T-helper 2 cell treated with Interferon-gamma antibody and Interleukin-4, amounts not matched to agents 100 ng/mL and 5 ng/mL, for 36 hours (primary cell): ENCODE measurements around the gene VPS52. TPM values are rescaled to one million over a fixed set of nuclear protein-coding genes. Genes with fewer than 3 reads are reported as not detected.

Experiments
- intact Hi-C: fragments of 100-400 bp; cut with micrococcal nuclease; formaldehyde crosslinking; loops from one replicate; pipeline ENCODE4 v1.15.1; 2023
- total RNA-seq: library from RNA; stranded (reverse); gene quantifications from 2 replicates; pipeline ENCODE4 v1.2.3, GENCODE V29; 2022

VPS52 gene, protein sequence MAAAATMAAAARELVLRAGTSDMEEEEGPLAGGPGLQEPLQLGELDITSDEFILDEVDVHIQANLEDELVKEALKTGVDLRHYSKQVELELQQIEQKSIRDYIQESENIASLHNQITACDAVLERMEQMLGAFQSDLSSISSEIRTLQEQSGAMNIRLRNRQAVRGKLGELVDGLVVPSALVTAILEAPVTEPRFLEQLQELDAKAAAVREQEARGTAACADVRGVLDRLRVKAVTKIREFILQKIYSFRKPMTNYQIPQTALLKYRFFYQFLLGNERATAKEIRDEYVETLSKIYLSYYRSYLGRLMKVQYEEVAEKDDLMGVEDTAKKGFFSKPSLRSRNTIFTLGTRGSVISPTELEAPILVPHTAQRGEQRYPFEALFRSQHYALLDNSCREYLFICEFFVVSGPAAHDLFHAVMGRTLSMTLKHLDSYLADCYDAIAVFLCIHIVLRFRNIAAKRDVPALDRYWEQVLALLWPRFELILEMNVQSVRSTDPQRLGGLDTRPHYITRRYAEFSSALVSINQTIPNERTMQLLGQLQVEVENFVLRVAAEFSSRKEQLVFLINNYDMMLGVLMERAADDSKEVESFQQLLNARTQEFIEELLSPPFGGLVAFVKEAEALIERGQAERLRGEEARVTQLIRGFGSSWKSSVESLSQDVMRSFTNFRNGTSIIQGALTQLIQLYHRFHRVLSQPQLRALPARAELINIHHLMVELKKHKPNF
- 65.8 and 68.3 TPM in 2 replicates for total RNA-seq

DNA sequence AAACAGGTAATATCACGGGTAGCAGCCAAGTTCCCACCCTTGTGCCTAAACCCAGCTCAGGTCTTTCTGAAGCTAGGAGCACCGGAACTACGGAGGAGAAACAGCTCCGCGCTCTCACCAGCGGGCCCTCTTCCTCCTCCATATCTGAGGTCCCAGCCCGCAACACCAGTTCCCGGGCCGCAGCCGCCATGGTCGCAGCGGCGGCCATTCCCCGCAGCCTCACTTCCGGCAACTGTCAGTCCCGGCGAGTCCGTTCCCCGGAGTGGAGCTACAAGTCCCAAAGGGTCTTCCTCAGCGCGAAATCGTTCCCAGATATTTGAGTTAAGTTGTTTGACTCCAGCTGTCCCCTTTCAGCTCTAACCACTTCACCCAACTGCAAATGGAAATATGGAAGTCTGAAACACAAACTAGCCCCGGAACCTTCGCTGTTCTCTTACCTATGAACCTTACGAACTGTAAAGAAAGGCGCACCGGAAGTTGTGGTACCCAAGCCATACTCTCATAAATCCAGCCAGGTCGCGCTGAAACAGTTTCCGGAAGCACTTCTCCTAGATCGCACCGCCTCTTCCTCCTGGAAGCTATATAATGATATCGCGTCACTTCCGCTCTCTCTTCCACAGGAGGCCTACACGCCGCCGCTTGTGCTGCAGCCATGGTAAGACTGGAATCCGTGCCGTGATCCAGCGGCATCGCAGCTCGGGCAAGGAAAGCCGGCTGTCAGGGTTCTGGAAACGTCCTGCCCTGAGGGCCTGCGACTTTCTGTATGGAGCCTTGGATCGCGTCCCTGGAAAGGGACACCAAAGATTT is at the start of gene VPS52, which contains the start of gene RPS18:
VPS52 (minus strand) TSS at position 409 of the 807 bp plus-strand sequence; CDS start at position 208, 201 bp downstream.
RPS18 (plus strand) TSS at position 608 of the 807 bp plus-strand sequence; CDS start at position 653, 45 bp downstream.
- intact Hi-C loops, result loop anchor here (1.0 to 5.0 kb wide), 6 partner anchors 18 to 141 kb away; partner anchors contain the start of genes PFDN6, PHF1, RXRB and SLC39A7

DNA sequence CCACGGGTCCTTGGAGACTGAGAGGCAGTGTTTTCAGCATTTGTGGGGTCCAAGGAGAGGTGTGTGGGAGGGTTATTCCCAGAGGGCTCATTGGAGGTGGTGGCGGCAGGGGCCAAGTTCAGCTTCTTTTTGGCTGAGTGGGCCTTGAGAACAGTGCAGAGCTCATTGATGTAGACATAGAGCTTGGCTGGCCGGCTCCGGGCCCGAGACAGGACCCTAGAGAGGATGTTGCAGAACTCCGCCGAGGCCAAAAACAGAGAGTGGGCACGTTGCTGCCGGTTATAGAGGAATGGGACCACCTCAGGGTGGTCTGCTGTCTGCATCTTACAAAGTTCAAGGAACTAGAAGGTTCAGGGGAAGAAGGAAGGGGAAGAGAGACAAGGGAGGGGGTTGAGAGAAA is 49.6 kb upstream of the VPS52 start:
- intact Hi-C loops, result no loop called here

GRCh38 chr6:33320315-33321181 is 48.9 kb upstream of the VPS52 start:
- intact Hi-C loops, result no loop called here

DNA sequence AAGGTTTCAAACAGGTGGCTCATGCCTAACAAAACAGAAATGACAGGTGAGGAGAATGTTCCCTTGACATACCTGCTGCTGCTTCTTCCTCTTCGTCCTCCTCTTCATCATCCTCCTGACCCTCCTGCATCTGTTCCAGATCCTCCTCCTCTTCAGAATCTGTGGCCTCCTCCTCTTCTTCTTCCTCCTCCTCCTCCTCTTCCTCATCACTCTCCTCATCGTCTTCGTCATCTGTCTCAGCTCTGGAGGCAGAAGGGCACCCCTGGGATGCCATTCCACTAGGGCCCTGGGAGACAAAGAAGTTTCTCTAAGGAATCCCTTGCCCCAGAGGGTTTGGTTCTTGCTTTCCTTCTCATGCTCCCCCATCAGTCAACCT is 48.3 kb upstream of the VPS52 start:
- intact Hi-C loops, result loop anchor here (10.0 kb wide), 2 partner anchors 255 to 465 kb away; partner anchors contain the start of genes PSMB9 and TAP1

DNA sequence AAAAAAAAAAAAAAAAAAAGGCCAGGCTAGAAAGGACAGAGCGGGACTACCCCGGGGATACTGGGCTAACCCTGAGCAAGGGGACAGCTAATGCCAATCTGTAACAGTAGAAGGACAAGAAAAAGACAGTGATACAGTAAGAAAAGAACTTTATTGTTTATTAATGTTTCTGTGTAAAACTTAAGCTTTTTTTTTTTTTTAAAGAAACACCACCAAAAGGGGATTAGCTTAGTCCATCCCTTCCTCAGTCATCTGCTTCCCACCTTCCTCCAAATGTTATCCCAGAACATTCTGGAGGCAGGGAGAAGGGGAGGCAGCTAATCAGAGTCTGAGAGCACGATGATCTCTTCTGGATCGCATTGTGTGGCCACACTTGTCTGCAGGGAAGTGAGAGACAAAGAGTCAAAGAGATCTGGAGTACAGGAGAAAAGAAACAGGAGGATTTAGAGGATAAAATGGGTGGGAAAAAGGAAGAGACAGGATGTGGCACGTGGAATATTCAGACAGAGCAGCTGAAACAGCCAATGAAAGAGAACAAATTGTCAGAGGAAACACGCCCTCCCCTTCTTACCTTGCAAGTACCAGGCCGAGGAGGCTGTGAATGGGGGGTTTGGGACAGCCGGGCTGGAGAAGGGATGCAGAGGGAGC is 46.9 kb upstream of the VPS52 start:
- intact Hi-C loops, result loop anchor here (10.0 kb wide), 2 partner anchors 256 to 464 kb away; partner anchors contain the start of genes PSMB9 and TAP1

GRCh38 chr6:33317669-33318425 is 46.2 kb upstream of the VPS52 start, which contains the start of gene ZBTB22:
Gene ZBTB22, minus strand, starts transcription at chr6:33317744. Its CDS starts 828 bp downstream, at chr6:33316916.
- intact Hi-C loops, result loop anchor here (1.0 to 10.0 kb wide), 6 partner anchors 27 to 463 kb away; partner anchors contain the start of genes CUTA, KIFC1, PSMB9 and TAP1

DNA sequence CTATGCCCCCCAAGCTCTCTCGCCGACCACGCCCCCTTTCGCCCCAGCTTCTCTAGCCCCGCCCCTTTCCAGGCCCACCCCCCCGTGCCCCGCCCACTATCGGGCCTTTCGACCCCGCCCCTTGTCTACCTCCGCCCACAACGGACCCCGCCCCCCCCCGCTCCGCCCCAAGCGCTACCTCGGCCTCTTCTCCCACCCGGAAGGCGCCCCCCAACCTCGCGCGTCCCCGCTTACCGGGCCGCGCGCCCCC is 45.7 kb upstream of the VPS52 start:
- intact Hi-C loops, result loop anchor here (1.0 to 10.0 kb wide), 6 partner anchors 28 to 463 kb away; partner anchors contain the start of genes CUTA, KIFC1, PSMB9 and TAP1

DNA sequence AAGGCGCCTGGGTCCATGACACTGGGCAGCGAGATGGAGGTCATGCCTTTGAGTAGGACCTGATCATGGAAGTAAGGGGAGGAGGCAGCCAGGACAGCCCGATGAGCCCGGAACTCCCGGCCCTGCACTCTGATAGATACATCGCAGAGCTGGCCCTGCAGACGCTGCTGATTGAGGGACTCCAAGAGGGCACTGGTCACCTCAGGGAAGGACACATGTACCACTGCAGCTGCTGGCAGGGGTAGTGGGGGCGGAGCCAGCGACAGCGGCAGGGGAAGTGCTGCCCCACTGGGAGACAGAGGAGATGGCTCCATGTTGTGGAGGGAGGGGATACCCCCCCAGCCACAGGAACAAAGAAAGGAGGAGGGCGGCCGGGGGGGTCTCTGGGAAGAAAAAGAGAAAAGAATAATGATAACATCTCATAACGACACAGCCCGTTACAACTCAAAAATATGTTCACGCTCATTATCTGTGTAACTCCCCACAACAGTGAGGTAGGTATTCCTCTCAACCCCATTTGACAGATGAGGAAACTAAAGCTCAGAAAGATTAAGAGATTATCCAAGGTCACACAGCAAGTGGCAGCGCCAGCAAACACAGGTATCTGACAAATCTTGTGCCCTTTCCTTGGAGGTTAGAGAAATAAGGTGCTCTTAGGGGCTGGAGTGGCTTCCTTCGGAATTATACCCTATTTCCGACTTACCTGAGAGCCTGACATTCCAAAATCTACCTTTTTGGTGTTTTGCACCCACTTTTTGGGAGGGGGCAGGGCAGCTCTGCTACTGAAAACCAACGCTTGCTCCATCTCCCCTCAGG is 45.1 kb upstream of the VPS52 start:
- intact Hi-C loops, result loop anchor here (1.0 to 10.0 kb wide), 6 partner anchors 28 to 462 kb away; partner anchors contain the start of genes CUTA, KIFC1, PSMB9 and TAP1

DNA sequence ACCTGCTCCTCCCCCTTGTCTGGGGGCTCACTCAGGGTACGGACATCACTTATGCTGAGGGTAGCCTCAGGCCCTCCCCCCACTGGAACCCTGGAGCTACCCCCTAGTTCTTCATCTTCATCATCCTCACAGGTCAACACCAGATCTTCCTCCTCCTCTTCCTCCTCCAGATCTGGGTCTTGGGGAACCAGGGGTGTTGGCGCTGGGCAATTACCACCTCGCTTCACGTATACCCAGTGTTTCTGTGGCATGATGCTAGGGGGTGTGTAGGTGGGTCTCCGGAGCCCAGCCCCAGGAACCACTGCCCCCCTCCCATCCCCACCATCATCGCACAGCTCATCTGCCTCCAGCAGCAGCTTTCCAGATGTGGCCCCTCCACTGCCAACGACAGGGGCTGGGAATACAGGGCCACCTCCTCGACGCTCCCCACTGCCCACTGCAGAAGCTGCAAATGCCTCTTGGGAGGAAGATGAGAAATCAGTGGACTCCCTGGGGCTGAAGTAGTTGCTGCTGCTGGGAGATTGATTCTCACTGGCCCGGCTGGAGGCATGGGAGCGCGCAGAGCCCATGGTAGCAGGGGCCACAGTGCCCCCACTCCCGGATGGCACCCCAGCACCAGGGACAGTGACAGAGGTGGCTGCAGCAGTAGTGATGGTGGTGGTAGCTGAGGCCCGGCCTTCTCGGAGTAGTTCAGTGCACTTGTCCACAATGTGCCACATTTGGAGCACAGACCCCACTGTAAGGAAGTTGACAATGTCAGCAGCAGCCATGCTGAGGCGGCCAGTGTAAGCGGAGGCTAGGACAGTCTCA is 44.3 kb upstream of the VPS52 start:
- intact Hi-C loops, result loop anchor here (10.0 kb wide), 2 partner anchors 259 to 461 kb away; partner anchors contain the start of genes PSMB9 and TAP1

DNA sequence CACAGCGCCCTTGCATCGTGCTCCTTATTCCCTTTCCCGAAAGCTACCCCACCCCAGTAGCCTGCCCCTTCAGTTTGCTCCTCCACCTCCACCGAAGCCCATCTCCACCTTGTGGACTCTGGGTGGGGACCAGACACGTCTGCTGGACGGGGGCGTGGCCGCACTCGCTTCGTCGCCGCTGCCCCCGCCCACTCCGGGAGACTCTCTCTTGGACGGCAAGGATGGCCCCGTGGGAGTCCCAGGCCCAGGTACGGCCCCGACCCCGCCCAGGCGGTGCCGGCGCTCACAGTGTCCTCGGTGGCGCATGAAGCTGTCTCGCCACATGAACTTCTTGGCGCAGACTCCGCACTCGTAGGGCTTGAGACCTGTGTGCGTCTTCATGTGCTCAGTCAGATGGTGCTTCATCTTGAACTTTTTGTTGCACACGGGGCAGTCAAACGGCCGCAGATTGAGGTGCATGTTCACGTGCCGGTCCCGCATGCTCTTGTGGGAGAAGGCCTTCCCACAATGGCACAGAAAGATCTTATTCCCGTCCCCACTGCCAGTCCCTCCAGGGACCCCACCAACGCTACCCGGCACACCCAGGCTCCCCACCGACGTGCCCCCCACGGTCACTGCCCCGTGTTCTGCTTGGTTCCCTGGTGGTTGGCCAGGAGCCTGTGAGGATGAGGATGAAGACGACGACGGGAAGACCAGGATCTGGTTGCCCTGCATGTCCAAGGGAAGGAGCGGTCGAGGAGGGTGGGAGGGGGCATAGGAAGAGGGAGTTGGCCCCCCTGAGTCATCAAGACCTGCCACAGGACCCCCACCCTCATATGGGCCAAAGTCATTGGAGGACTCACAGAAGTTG is 43.5 kb upstream of the VPS52 start:
- intact Hi-C loops, result loop anchor here (1.0 to 10.0 kb wide), 6 partner anchors 8 to 460 kb away; partner anchors contain the start of genes HSD17B8, PSMB9, RXRB and SLC39A7

DNA sequence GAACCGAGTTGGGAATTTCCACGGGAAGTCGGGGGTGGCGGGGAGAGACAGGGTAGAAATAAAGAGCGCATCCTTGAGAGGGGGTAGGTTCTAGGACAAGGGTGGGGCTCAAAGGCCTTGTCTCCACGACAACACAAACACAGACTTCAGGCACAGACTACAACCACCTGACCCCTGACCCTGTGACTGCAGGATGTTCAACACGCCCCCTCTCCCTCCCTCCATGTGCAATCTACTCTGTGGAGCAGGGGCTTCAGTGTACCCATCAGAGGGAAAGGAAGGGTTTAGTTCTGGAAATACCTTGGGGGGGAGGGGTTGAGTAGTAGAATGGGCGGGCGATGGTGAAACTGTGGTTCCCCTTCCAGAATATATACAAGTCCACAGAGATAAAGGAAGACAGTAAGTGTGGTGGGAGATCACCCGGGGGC is 42.9 kb upstream of the VPS52 start:
- intact Hi-C loops, result loop anchor here (1.0 to 10.0 kb wide), 6 partner anchors 9 to 460 kb away; partner anchors contain the start of genes HSD17B8, PSMB9, RXRB and SLC39A7

GRCh38 chr6:33313709-33314514 is 42.2 kb upstream of the VPS52 start, which contains the start of gene TAPBP:
Gene TAPBP, minus strand, starts transcription at chr6:33314078. Its CDS starts 37 bp downstream, at chr6:33314041.
- intact Hi-C loops, result loop anchor here (1.0 to 10.0 kb wide), 6 partner anchors 9 to 459 kb away; partner anchors contain the start of genes HSD17B8, PSMB9, RXRB and SLC39A7

DNA sequence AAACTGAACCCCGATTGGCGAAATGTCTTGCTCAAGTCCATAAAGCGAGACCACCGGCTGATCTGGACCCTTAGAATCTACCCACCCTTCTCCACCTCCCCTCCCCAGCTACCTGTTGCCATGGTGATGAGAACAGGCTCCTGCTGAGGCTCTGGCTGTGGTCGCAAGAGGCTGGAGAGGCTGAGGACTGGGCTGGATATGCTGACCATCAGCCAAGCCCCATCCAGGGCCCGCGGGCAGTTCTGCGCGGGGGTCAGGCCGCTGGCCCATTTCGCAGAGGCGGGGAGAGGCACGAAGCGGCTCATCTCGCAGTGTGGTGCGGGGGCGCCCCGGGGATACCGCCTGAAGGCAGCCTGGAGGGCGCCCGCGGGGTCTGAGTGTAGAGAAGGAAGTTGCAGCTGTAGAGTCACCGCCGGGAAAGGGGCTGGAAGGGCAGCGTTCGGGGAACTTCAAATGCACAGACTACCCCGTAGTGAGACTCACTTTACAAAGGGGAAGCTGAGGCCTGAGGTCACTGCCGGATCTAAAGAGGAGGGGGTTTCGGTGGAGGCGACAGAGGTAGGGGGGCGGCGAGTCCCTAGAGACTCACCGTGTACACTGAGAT is 41.5 kb upstream of the VPS52 start:
- intact Hi-C loops, result loop anchor here (5.0 to 10.0 kb wide), 4 partner anchors 111 to 458 kb away; partner anchors contain the start of genes HSD17B8, PSMB9, RXRB and SLC39A7
